ENCODE measurements around the gene CARD11. TPM values are rescaled to one million over a fixed set of nuclear protein-coding genes. Genes with fewer than 3 reads are reported as not detected.

Gene CARD11
- total RNA-seq, 1 experiment from 2014 or later = 0.57 TPM

DNA sequence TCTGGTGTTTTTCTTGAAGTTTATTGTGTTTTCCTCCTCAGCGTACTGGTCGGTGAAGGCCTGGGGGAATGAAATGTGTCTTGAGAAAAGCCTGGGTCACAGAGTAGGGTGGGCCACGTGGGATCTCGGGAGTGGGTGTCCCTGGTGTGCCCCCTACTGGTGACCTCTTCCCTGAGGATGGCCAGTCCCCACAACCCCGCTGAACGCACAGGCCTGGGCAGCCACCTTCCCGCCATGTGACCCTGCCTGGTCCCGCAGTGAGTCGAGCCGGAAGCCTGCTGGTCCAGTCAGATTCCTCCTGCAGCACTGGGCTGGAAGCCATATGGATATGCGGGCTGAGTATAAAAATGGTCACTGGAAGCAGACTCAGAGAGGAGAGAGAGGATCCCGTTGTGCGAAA is 146.6 kb downstream of the CARD11 start:
- ChIA-PET CTCF (no interaction called here), RAD21 (ENCODE audit: low non-redundant PET in 1 of 2, low total read pairs in 2 of 2, uncharacterized antibody in 2 of 2, unreplicated experiment in 2 of 2) (no interaction called here)

More for the DNA sequence above, 146.6 kb downstream of the CARD11 start:
- intact Hi-C loops (cut with micrococcal nuclease) = no loop called here
- DNase-seq (ENCODE audit: low read depth, low spot score) = no peak
- no peaks in the 10 kb centered on the region for H3K4me1 ChIP-seq (ENCODE audit: control insufficient read depth in 1 of 2, insufficient read depth in 2 of 2, low read length in 2 of 2)
- no peaks in the 10 kb centered on the region for H3K79me2 ChIP-seq (ENCODE audit: insufficient read depth, low read length)
- H3K4me3 ChIP-seq (replicated peaks in 1 of 2; ENCODE audit: low read depth in 1 of 2, low read length in 2 of 2) = no peak overlapping the region
- H3K27ac ChIP-seq (ENCODE audit: low read depth, low read length) = no peak overlapping the region
- BruUV-seq (replicated peaks) = no TSS peak
- TF ChIP-seq, protein P1, sequence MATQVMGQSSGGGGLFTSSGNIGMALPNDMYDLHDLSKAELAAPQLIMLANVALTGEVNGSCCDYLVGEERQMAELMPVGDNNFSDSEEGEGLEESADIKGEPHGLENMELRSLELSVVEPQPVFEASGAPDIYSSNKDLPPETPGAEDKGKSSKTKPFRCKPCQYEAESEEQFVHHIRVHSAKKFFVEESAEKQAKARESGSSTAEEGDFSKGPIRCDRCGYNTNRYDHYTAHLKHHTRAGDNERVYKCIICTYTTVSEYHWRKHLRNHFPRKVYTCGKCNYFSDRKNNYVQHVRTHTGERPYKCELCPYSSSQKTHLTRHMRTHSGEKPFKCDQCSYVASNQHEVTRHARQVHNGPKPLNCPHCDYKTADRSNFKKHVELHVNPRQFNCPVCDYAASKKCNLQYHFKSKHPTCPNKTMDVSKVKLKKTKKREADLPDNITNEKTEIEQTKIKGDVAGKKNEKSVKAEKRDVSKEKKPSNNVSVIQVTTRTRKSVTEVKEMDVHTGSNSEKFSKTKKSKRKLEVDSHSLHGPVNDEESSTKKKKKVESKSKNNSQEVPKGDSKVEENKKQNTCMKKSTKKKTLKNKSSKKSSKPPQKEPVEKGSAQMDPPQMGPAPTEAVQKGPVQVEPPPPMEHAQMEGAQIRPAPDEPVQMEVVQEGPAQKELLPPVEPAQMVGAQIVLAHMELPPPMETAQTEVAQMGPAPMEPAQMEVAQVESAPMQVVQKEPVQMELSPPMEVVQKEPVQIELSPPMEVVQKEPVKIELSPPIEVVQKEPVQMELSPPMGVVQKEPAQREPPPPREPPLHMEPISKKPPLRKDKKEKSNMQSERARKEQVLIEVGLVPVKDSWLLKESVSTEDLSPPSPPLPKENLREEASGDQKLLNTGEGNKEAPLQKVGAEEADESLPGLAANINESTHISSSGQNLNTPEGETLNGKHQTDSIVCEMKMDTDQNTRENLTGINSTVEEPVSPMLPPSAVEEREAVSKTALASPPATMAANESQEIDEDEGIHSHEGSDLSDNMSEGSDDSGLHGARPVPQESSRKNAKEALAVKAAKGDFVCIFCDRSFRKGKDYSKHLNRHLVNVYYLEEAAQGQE (IDR thresholded peaks at IDR 0.05; ENCODE audit: low read depth) = no peak
- TF ChIP-seq, protein P2, sequence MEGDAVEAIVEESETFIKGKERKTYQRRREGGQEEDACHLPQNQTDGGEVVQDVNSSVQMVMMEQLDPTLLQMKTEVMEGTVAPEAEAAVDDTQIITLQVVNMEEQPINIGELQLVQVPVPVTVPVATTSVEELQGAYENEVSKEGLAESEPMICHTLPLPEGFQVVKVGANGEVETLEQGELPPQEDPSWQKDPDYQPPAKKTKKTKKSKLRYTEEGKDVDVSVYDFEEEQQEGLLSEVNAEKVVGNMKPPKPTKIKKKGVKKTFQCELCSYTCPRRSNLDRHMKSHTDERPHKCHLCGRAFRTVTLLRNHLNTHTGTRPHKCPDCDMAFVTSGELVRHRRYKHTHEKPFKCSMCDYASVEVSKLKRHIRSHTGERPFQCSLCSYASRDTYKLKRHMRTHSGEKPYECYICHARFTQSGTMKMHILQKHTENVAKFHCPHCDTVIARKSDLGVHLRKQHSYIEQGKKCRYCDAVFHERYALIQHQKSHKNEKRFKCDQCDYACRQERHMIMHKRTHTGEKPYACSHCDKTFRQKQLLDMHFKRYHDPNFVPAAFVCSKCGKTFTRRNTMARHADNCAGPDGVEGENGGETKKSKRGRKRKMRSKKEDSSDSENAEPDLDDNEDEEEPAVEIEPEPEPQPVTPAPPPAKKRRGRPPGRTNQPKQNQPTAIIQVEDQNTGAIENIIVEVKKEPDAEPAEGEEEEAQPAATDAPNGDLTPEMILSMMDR (IDR thresholded peaks at IDR 0.05 in 2 of 3, conservative IDR thresholded peaks at IDR 0.05 in 1 of 3; ENCODE audit: borderline replicate concordance in 1 of 3, insufficient read depth in 1 of 3, low read depth in 2 of 3, low read length in 2 of 3) = 0 out of 6 replicates have a peak, but pooled peaks of 2 of the 3 experiments have one; percentile 16 to 18
- ATAC-seq = peak; percentile 36; the same call in 1 of the 2 replicates
- H3K27me3 ChIP-seq (ENCODE audit: insufficient read depth, low read length) = no peaks in the 10 kb centered on the region
- no peaks in the 10 kb centered on the region for H3K9me2 ChIP-seq (ENCODE audit: insufficient read depth)
- no peaks in the 10 kb centered on the region for H4K20me1 ChIP-seq (ENCODE audit: insufficient read depth)
- H3K9ac ChIP-seq (ENCODE audit: low read length) = no peak overlapping the region
- H3K4me2 ChIP-seq (ENCODE audit: low read length) = no peak overlapping the region
- POLR2A ChIA-PET = no interaction called here
- H3K36me3 ChIP-seq (ENCODE audit: control insufficient read depth in 1 of 2, insufficient read depth in 2 of 2, low read length in 2 of 2) = no peaks in the 10 kb centered on the region
- no peak overlapping the region for H2AFZ ChIP-seq (ENCODE audit: low read depth, low read length, poor library complexity, severe bottlenecking)
- H3K9me3 ChIP-seq (ENCODE audit: control insufficient read depth in 1 of 2, insufficient read depth in 1 of 2, low read depth in 1 of 2, low read length in 2 of 2) = no peaks in the 10 kb centered on the region
